Limb (tissue), 2 donors: ENCODE measurements around the gene SPCS2.

Experiments
- DNase-seq, 2 donors: peaks; one replicate each; pipeline ENCODE4 v3.0.0-alpha.2; 2016; ENCODE audit errors: extremely low spot score in 2 of 2

The SPCS2 gene

GRCh38 chr11:74948898-74949752, at the start of gene SPCS2, which contains the start of gene XRRA1:
Gene SPCS2 (plus strand): TSS chr11:74949266. CDS start chr11:74949286, 20 bp downstream.
Gene XRRA1 (minus strand): TSS chr11:74949091. CDS start chr11:74940878, 8,213 bp downstream.
- peak; percentile 97 to 99 for DNase-seq

- no peak for DNase-seq
Observed at GRCh38 chr11:74902342-74902741, 46.7 kb upstream of the SPCS2 start.

DNA sequence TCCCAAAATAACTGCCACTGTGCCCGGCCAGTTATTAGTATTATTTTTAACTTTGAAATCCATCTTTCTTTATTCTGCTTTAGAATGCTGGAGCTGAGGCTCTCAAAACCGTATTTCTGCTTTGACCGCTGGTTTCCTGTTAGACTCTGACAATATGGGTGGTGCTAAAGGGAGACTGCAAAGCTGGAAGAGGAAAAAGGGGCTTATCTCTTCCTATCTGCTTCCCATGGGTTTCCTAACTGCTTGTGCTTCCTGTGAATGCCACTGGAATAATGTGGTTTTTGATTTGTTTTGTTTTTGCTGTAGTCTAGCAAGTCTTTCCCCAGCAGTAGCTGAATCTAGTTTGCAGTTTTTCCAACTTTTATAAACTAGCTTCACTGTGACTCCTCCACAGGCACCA, 43.7 kb upstream of the SPCS2 start:
- DNase-seq, result no peak

GRCh38 chr11:74909385-74909784, 39.7 kb upstream of the SPCS2 start:
- DNase-seq, result no peak

- no peak for DNase-seq
Observed at GRCh38 chr11:74909812-74910211, 39.3 kb upstream of the SPCS2 start.

GRCh38 chr11:74923125-74923524, 25.9 kb upstream of the SPCS2 start:
- no peak for DNase-seq

GRCh38 chr11:74925281-74925680, 23.8 kb upstream of the SPCS2 start:
- no peak for DNase-seq

DNA sequence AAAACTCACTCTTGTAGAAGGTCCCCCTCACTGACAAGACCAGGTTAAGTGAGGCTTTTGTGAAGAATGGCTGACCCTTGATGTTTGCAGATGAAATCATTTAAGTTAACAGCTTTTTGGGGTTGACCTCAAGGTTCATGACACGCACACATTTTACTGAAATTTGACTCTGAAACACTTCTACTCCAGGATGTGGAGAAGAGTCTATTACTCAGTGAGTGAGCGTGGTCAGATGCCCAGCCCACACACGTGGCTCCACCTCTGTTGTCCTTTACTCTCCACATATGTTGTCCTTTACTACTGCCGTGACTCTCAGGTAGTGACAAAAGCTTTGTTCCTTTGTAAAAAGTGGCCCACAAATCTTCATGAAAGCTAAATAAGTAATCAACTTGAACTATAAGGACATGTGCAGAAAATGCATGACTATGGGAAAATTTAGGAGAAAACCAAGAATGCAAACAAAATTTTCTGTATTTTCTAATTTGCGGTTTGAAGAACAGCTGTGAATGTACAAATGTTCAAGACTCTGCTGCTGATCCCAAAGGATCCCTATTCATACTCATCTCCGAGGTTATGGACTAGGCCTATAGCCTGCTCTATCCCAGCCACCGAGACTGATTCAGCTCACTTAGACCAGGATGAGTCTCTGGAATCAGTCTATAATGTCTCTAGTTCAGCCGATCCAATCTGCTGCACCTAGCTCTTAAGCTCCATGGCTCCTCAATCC, 22.6 kb upstream of the SPCS2 start:
- no peak for DNase-seq

GRCh38 chr11:74927496-74927895, 21.6 kb upstream of the SPCS2 start:
- DNase-seq, result no peak

- peak; percentile 53 to 85 for DNase-seq
Observed at GRCh38 chr11:74929431-74930363, 19.4 kb upstream of the SPCS2 start.

- no peak for DNase-seq
Observed at GRCh38 chr11:74932169-74932568, 16.9 kb upstream of the SPCS2 start.

DNA sequence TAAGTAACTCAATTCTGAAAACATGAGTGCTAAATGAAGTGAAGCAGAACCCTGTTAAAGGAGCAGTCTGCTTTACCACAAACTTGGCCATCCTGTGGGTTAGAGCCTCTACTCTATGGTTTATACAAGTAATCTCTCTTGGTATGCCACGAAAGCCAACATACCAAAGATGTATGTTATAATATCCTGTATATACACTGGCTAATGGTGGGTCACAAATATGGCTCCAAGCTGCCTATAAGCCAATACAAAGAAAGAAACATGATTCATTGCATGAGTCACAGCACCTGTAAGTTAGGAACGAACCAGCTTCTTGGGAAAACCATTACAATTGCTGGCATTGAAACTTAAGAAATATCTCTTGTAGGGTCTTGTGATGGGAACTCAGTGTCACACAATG, 16.3 kb upstream of the SPCS2 start:
- no peak for DNase-seq

- DNase-seq, result no peak
Observed at GRCh38 chr11:74933765-74934164, 15.3 kb upstream of the SPCS2 start.

DNA sequence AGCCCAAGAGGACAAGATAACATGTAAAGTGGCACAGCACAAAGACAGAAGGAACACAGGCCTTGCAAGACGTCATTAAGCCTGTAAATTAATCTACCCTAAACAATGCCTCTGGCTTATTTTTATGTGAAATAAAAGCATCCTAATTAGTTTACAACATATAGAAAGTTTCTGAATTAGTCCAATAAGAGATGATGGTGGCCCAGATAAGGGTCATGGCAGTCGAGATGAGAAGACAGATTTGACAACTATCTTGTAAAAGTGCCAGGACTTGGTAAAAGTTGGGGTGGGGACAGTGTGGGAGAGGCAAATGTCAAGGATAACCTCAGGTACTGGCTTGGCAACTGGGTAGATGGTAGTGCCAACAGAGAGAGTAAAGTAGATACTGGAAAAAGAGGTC, 13.8 kb upstream of the SPCS2 start:
- DNase-seq, result no peak

GRCh38 chr11:74936087-74936486, 13.0 kb upstream of the SPCS2 start:
- DNase-seq, result no peak

DNA sequence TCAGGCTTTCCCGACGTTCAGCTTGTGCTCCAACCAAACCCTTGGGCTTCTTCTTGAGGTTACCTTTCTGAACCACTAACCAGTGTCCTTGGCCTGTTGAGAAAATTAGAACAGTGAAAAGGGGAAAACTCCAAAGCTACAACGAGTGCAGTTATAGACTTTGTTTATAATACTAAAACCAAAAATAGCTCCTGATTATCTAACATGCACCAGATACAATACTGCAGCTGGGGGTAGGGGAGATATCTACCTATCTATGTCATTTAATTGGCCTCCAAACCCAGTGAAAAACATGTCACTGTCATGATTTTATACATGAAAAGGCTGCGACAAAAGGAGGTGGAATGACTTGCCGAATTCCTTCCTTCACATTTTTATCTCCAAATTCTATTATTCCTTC, 12.1 kb upstream of the SPCS2 start:
- DNase-seq, result no peak

- no peak for DNase-seq
Observed at GRCh38 chr11:74937696-74938475, 11.2 kb upstream of the SPCS2 start.

DNA sequence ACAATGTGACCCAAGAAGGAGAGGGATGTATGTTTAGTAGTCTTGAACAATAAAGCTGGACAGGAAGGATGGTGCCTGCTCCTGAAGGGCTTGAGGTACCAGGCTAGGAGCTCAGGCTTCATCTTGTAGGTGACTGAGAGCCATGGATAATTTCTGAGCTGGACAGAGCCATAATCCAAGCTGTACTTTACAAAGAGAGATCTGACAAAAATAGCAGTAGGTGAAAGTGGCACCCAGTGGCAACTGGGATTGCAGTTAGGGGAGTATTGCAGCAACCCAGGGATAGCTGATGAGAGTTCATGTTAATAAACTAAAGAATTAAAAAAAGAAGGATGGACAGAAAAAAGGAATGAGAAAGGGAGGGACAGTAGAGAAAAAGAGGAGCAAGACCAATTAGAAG, 7.6 kb upstream of the SPCS2 start:
- DNase-seq, result no peak

GRCh38 chr11:74942073-74942759, 6.8 kb upstream of the SPCS2 start:
- no peak for DNase-seq

DNA sequence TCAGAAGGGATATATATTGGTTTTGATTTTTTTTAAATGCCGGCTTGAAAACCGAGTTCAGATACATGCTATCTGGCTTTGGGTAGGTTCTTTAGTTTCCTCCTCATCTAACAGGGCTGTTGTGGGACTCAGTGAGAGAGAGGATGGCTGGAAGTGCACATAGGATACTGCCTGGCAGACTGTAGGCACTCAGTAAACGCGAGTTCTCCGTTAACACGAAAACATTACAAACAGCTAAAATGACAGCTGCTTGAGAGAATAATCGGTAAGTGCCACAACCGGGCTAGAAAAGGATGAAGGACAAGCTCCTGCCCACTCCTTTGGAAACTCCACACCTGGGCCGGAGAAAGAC, 544 bp upstream of the SPCS2 start:
- DNase-seq, result peak in 1 of 2 donors; percentile 8
